GM18508 (cell line): ENCODE data around the gene GABRR3.
A peak's percentile ranks its signal among the peaks of the same experiment; 100 is the strongest.
"Not testable (repeated sequence)": the region's sequence is repeated elsewhere in the genome, so short reads cannot be mapped to it uniquely, and the experiment has no call there.

Experiments
- ATAC-seq: cut with Tn5 transposase; IDR thresholded peaks from one replicate; pipeline ENCODE4 v1.9.1; 2021; ENCODE audit warnings: moderate number of reproducible peaks; ENCODE audit not compliant: insufficient read depth, unreplicated experiment

GABRR3 gene

GRCh38 chr3:98022978-98023820, 11.9 kb downstream of the GABRR3 start:
- no peak for ATAC-seq

- peak; percentile 47 for ATAC-seq
Measured at GRCh38 chr3:98021830-98022560, 13.1 kb downstream of the GABRR3 start.

GRCh38 chr3:98020412-98020811, 14.7 kb downstream of the GABRR3 start:
- no peak for ATAC-seq

GRCh38 chr3:98018301-98018700, 16.8 kb downstream of the GABRR3 start:
- no peak for ATAC-seq

GRCh38 chr3:98014268-98014585, 20.9 kb downstream of the GABRR3 start:
- ATAC-seq, result no peak

GRCh38 chr3:98013411-98014267, 21.5 kb downstream of the GABRR3 start:
- ATAC-seq, result no peak

- no peak for ATAC-seq
Measured at GRCh38 chr3:98012979-98013378, 22.1 kb downstream of the GABRR3 start.

- not testable (repeated sequence) for ATAC-seq
Measured at GRCh38 chr3:98010883-98011449, 24.1 kb downstream of the GABRR3 start.

GRCh38 chr3:98010194-98010882, 24.8 kb downstream of the GABRR3 start:
- ATAC-seq, result no peak

- ATAC-seq, result peak; percentile 40
Measured at GRCh38 chr3:98008855-98009254, 26.3 kb downstream of the GABRR3 start.

GRCh38 chr3:98005438-98005837, 29.7 kb downstream of the GABRR3 start:
- no peak for ATAC-seq

- ATAC-seq, result no peak
Measured at GRCh38 chr3:98004721-98005120, 30.4 kb downstream of the GABRR3 start.

- ATAC-seq, result peak; percentile 69
Measured at GRCh38 chr3:98003306-98003969, 31.7 kb downstream of the GABRR3 start.

- ATAC-seq, result no peak
Measured at GRCh38 chr3:98002717-98003116, 32.4 kb downstream of the GABRR3 start.

GRCh38 chr3:97999994-98000393, 35.1 kb downstream of the GABRR3 start:
- no peak for ATAC-seq

GRCh38 chr3:97999103-97999502, 36.0 kb downstream of the GABRR3 start:
- no peak for ATAC-seq

GRCh38 chr3:97996988-97997387, 38.1 kb downstream of the GABRR3 start:
- no peak for ATAC-seq

- ATAC-seq, result no peak
Measured at GRCh38 chr3:97994328-97994945, 40.7 kb downstream of the GABRR3 start.

GRCh38 chr3:97993526-97993925, 41.6 kb downstream of the GABRR3 start:
- no peak for ATAC-seq
